ENCODE data around the gene TMX1.

TMX1 gene

DNA sequence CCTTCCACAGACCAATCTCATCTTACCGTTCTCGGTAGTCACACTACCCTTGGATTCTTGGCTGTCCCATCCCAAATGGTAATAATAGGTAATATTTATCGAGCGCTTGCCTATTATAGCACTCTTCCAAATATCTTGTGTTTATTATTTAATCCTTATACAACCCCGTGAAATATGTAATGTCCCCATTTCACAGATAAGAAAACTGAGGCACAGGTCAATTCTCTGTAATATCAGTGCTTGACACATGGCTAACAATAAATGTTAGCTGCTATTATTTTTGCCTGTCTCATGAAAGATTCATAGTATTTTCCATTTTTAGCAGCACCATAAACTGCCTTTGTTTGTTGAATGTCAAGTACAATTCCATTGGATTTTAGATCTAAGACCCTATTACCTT lies 4.5 kb downstream of the TMX1 start:
- DNase-seq: no peak

DNA sequence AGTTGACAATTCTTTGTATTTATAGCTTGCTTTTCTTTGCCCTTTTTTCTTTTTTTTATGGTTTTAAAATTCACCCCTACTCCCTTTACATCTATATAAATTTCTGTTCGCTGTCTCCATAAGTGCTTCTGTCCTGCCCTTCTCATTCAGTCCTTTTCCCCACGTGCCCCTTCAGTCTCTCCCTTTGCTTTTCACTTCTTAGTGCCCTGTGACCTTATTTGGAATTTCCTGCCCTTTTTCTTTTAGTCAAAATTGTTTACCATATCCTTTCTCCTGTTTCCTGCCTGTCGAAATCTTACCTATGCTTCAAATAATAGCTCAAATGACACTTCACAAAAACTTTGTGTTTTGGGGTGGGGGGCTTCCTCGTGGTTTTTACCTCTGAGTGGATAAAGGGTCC lies 6.0 kb downstream of the TMX1 start:
- DNase-seq: no peak

DNA sequence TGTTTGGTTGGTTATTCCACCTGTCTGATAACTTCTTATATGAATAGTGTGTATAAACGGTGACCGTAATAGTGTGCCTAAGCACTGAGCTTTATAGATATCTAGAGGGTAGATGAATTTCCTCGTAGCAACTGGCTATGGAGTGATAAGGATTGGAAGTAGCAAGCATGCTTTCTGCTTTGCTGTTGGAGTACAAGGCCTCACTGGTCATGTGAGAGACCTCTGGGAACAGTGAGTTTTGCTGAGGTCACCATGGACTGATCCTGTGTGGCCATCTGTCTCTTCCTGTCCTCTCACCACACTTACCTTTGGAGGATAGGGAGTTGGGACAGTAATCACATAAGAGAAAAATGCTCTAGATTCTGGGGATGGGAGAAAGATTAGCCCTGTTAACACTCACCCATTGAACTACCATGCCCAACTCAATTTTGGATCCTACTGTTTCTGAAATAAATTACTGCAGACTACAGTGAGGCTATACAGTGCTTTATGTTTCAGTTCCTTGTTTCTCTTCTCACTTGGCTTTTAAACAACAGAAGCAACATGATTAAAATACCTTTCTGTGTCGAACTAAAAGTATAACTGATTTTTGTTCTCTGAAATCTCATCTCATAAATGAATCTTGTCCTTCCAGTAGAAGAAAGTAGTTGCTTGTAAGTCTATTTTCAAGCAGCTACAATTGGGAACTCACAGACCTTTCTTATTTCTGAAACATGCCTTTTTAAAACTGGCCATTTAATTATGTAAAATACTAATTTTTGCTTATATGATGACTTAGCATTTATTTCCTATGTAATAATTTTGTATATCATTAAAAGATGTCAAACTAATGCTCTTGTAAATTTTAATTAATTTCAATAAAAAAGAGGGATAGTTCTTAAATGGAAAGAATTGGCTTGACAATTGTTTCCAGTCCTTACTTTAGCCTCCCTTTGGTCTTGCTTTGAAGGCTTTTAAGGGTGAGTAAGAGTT lies 8.3 kb downstream of the TMX1 start:
- no peak for DNase-seq

DNA sequence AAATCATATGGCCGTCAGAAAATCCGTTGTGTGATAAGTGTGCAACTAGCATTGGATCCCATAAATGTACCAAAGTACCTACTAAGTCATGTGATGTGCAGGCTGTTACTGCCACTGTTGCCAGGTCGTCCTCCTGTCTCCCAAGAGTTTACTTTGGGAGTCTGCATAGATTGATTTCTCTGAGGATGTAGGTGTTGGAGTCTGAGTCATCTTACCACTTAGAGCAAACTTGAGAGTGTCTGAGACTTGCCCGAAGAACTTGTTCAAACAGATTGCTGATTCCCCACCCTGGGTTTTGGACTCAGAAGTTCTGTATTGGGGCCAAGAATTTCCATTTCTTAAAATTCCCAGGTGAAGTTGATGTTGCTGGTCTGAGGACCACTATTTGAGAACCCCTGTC lies 11.4 kb downstream of the TMX1 start:
- no peak for DNase-seq

DNA sequence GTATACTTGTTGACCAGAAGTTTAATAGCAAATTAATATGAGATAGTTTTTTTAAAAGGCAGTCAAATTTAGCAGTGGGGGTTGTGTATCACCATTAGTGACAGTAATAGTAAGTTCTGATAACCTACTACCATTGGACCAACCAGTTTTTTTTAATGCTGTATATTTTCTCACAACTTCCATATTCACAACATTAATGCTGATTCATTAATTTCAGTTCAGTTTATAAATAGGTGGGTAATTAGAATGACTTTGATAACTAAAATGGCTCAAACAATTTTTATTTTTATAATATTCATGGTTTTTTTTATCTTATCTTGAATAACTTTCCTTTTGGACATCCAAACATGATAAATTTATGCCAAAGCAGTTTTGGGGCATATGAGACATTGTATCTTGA lies 13.8 kb downstream of the TMX1 start:
- DNase-seq: no peak

DNA sequence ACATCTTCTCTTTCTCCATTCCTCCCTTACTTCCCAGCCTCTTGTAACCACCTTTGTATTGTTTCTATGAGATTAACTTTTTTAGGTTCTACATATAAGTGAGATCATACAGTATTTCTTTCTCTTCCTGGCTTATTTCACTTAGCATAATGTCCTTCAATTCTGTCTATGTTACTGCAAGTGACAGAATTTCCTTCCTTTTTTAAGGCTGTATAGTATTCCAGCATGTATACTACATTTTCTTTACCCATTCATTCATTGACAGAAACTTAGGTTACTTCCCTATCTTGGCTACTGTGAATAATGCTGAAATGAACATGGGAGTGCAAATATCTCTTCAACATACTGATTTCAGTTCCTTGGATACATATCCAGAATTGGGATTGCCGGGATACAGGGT lies 18.2 kb downstream of the TMX1 start:
- DNase-seq: no peak

DNA sequence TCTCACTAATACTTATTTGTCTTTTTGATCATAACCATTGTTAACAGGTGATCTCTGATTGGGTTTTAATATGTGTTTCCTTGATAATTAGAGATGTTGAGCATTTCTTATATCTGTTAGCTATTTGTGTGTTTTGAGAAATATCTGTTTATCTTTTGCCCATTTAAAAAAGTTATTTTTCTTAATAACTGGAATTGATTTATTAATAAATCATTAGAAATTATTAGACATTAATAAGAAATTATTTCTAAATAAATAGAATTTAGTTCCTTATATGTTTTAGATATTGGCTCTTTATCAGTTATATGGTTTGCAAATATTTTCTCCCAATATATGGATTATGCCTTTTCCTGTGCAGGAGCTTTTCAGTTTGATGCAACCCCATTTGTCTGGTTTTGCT lies 18.7 kb downstream of the TMX1 start:
- DNase-seq: no peak

DNA sequence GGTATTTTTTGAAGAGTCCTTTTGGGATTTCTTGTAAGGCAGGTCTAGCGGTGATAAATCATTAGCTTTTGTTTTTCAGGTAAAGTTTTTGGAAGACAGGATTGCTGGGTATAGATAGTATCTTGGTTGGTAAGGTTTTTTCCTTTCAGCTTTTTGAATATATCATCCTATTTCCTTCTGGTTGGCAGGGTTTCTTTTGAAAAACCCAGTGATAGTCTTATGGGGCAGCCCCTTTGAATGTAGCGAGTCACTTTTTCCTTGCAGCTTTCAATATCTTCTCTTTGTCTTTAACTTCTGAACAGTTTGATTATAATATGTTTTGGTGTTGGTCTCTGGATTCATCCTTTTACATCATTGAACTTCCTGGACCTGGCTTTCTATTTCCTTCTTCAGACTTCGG lies 20.2 kb downstream of the TMX1 start:
- DNase-seq: no peak

DNA sequence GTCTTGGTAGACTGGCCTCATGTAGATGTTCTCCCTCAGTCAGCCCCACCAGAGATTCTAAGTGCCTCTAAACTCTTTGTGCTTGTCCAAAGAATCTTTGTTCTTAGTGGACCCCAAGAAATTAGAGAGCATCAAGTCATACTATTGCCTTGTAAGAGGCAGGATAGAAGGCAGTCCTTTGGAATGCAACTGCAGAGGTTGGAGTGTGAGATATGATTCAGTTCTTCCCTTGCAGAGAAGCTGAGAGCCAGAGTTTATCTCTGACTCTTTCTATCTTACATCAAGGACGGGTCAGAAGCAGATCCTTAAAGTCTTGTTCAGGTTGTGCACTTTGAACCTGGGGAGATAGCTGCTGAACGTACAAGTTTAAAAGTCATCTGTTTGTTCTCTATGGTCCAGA lies 21.1 kb downstream of the TMX1 start:
- no peak for DNase-seq

DNA sequence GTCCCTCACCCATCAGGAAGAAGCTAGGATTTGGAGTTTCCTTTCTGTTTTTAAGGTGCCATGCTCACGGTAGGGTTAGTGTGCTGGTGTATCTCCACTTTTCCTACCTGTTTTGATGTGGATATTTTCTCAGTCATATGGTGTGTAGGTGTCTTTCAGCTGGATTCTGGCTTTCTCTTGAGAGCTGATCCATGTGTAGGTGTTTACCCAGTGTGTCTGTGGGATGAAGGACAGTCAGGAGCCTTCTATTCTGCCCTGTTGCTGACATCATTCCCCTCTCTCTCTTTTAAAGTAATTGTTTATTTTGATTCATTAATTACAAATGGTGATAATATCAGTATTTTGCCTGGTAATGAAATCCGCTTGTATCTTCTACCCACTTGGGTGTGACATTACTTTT lies 22.8 kb downstream of the TMX1 start:
- DNase-seq: no peak

DNA sequence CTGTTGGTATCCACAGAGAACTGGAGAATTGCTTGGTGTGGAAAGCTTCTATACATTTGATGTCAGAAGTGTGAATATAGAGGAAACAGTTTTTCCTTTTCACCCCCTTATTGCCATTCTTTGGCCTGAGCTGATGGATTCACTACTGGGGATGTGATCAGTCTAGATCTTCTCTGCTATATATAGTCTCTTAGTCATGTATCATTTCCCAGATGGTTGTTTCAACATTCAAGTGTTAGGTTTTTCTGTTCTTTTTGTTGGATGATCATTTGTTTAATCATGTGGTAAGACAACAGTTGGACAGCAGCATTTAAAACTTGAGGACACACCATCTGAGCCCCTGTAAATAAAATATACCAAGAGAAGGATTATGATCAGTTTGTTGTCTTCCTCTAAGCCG lies 29.6 kb downstream of the TMX1 start:
- DNase-seq: no peak

DNA sequence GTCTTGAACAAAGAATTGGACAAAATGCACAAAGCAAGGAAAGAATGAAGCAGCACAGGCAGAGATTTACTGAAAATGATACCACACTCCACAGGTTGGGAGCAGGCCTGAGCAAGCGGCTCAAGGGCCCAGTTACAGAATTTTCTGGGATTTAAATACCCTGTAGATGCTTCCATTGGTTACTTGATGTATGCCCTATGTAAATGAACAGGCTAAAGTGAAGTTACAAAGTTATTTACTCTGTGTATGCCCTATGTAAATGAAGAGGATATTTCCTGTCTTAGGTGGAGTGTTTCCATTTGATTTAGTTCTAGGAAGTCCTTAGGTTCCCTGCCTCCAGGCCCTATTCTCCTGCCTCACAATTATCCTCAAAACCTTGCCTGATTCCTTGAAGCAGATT lies 36.6 kb downstream of the TMX1 start:
- DNase-seq: no peak

DNA sequence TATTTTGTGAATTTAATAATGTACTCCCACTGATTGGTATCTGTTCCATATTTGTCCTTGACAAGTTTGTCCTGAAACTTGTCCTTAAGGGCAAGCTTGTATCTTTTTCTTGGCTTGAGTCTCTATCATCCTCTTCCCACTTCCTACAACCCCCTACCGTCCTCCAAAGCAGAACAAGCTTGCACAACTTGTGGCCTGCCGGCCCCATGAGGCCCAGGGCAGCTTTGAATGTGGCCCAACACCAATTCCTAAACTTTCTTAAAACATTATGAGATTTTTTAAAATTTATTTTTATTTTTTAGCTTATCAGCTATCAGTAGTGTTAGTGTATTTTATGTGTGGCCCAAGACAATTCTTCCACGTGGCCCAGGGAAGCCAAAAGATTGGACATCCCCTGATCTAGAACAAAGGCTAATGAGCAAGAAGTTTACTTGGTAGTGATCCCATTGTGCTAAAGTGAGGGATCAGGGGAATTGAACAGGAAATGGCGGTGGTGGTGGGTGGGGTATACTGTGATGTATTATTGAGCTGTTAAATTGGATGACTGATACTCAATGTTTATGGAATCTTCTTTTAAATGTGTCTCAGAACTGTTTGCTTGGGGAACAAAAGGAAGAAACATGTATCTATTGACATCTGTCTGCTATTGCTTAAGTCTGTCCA lies 37.8 kb downstream of the TMX1 start:
- DNase-seq: no peak

DNA sequence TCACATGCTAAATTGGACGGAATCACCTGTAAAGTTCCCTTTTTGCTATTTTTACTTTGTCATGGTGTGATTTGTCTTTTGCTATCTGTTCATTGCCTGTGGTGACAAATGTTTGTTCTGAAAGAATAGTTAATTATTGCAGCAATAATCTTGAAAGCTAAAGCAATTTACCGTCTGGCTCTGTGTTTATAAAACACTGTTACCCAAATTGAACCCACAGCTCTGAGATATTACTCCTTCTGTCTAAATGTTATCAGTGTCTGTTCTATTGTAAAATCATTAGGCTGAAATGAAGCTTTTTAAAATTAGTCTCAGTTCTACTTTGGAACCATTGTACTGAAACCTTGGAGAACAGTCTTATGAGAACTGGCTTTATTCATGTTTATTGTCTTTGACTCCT lies 42.5 kb downstream of the TMX1 start:
- DNase-seq: no peak

DNA sequence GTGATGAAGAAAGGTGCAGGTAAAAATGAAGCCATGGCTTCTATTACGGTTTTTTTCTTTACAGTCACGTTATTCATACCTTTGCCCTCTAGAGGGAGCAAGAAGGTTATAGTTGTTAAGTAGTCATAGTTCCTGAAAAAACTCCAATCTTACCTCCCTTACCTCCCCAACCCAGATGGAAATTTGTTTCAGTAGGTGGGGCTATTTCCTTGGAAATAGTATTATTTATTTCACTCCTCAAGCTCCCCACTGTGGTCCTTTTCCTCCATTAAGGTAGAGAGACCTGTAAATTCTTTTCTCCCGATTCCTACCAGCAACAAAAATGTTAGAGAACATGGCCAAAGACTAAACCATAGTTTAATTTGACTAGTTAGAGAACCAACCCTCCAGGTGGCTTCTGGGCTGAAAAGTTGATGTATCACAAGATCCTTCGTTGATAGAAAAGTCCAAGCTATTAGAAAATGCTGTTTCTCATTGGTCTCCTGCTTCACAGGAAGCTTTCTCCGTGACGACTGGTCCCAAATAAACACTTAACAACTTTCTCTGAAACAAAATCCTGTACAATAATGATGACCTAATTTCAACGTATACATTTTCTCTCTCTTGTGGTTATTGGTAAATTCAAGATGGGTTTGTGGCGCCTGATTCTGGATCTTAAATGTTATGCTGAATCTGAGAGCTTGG lies 43.5 kb downstream of the TMX1 start:
- peak; percentile 49 for DNase-seq

DNA sequence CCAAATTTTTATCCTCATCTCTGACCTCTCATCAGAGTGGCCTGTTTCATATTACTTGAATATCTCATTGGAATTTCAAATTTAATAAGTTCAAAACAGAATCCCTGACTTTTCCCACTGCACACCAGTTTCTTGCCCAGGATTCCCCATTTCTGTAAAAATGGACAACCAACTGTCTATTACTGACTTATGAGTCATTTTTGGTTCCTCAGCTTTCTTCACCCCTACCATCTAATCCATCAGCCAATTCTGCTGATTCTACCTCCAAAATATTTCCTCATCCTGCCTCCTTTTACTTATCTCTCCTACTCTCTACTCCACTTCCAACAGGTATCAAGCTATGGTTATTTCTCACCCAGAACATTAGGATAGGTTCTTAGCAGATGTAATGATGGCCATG lies 44.2 kb downstream of the TMX1 start:
- no peak for DNase-seq

DNA sequence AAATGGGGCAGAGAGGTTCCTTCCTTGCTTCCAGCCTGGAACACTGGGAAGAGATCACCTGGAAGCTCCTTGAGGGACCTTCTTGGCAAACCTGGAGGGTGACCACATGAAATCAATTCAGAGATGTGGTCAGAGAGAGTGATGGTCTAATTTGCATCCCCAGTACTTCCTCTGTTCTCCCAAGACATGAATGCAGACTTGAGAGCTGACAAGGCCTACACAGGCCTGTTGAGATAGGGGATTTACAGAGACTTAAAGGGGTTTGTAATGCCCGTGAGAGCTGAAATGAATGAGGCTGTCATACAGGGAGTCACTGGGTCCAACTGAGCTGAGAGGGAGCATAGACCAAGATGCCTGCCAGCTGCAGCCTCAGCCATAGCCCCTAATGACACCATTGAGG lies 45.1 kb downstream of the TMX1 start:
- DNase-seq: no peak

DNA sequence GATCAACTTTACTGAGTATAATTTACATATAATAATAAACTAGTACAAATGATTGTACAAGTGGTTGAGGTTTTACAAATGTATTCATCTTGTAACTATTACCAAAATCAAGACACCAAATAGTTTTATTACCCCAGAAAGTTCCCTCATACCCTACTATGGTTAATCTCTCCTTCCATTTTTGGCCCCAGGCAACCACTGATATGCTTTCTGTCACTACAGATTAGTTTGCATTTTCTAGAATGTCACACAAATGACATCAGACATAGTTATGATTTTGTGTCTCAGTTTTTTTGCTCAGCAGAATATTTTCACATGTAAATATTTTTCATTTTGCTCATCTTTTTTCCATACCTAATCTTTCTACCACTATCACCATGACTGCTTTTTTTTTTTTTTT lies 49.1 kb downstream of the TMX1 start:
- no peak for DNase-seq

DNA sequence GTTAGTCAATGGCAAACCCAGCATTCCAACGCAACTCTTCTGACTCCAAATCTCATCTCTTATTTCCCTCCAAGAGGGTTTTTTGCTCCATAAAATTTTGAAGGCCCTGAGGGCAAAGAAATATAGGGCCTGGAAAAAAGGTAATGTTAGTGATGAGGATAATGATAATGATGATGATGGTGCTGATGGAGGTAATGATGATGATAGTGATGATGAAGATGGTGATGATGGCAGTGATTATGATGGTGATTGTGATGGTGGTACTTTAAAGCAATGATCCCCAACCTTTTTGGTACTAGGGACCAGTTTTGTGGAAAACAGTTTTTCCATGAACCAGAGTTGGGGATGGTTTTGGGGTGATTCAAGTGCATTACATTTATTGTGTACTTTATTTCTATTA lies 50.1 kb downstream of the TMX1 start:
- DNase-seq: no peak

DNA sequence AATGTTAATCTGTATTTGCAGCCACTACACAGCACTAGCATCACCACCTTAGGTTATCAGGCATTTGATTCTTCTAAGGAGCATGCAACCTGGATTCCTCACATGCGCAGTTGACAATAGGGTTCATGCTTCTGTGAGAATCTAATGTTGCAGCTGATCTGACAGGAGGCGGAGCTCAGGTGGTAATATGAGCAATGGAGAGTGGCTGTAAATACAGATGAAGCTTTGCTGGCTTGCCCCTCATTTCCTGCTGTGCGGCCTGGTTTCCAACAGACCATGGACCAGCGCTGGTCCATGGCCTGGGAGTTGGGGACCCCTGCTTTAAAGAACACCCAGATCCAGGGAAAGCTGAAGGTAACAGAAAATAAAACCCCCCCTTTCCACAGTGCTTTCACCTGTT lies 51.0 kb downstream of the TMX1 start:
- no peak for DNase-seq

DNA sequence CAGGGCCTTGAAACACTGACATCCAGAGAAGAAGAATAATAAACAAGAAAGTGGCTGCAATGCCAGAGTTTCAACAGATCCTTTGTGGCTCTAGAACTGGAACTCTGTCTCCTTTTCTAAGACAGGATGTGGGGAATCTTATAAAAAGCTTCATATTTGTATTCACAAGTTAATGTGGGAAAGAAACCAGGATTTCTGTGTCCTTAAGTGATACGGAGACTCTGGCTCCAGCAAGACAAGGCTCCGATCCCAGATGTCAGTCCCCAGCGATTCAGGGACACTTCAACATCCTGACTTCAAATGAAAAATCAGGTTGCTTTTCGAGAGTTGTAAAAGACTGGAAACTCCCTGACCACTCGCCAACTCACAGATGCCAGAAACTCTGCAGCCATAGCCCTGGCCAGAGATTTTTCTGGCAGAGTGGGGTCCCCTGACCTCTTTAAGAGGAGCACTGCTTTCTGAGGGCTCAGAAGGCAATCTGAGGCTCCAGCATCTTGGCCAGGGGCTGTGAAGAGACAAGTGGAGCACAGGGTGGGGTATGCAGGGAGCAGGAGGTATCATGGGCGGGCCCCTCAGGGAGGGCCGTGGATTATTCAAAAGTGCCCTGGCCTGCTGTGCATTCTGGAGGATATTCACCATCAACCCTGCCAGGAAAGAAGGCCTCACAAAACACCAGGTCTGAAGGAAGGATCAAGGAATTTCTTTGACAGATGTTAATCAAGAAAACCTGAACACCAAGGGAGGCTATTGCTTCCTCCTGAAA lies 53.3 kb downstream of the TMX1 start:
- no peak for DNase-seq

DNA sequence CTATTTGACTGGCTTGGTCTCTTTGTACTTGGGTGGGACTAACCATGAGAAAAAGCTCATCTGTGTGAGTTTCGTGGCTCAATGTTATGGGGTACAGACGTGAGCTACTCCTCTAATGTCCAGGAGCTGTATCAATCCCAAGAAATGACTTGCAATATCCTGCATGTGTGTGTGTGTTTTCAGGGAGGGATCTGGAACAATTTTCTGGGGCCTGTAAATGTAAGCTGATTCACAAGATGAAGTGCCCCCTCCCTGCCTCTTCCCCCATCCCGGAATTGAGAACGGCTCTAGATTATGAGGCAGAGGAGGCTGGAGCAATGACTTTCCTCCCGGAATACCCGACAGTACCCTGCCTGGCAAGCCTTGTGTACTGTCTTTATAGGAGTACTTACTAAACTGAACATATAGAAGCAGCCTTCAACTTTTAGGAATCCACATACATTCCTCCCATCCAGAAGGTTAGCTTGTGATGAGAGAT lies 53.9 kb downstream of the TMX1 start:
- DNase-seq: no peak

DNA sequence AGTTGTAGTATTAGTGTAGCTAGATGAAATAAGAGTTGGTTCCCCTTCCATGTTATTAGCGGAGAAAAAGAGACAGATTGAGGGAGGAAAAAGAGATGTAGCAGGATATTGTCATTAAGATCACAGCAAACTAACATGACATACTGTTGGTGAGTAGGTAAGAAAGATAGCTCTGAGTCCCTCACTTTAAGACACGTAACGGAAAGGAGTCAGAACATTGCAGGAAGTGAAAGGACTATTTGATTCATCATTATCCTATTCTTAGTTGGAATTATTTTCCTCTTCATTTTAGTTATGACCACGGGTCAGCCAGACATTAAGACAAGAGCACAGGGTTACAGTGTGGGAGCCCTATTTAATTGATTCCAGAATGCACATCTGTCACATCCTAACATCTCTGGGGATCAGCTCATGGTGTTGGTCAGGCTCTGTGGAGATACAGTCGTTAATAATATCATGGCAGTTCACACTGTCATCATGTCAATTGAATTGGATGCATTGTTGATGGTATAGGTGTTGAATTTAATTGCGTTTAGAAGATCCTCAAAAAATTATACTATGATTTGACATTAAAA lies 55.0 kb downstream of the TMX1 start:
- no peak for DNase-seq
